GM12874 (cell line): ENCODE results near the gene FAM151A.

Experiments
- TF ChIP-seq, protein P1 (sequence below): IDR thresholded peaks from 2 replicates; pipeline ENCODE4 v1.5.1; 2011; ENCODE audit warnings: low read depth, mild to moderate bottlenecking, control low read depth, low read length, moderate library complexity; ENCODE audit not compliant: insufficient read depth

FAM151A gene

GRCh38 chr1:54623216-54624007, at the start of gene FAM151A:
TSS of gene FAM151A (minus strand) at chr1:54623525. CDS start at chr1:54623395, 130 bp downstream.
- TF ChIP-seq, protein P1, sequence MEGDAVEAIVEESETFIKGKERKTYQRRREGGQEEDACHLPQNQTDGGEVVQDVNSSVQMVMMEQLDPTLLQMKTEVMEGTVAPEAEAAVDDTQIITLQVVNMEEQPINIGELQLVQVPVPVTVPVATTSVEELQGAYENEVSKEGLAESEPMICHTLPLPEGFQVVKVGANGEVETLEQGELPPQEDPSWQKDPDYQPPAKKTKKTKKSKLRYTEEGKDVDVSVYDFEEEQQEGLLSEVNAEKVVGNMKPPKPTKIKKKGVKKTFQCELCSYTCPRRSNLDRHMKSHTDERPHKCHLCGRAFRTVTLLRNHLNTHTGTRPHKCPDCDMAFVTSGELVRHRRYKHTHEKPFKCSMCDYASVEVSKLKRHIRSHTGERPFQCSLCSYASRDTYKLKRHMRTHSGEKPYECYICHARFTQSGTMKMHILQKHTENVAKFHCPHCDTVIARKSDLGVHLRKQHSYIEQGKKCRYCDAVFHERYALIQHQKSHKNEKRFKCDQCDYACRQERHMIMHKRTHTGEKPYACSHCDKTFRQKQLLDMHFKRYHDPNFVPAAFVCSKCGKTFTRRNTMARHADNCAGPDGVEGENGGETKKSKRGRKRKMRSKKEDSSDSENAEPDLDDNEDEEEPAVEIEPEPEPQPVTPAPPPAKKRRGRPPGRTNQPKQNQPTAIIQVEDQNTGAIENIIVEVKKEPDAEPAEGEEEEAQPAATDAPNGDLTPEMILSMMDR = no peak

GRCh38 chr1:54671985-54672608, 48.8 kb upstream of the FAM151A start:
- TF ChIP-seq, protein P1 = peak; percentile 91

DNA sequence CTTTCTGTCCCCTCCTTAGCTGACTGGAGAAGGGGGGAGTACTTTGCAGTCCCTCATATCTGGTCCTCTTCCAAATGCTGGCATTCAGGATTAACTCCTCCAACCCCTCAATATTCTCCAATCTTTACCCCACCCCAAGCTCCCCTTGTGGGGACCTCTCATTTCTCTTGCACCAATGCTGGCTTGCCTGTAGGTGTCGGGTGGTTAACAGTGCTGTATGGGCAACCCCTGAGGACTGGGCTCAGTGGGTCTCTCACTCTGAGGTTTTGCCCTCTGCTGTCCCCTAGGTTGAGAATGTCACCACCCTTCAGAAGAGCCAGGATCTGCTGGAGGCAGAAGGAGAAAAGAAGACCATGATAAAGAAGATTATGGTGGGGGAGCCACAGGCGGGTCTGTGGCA, 45.2 kb upstream of the FAM151A start:
- TF ChIP-seq, protein P1 = no peak

GRCh38 chr1:54667797-54668196, 44.5 kb upstream of the FAM151A start:
- TF ChIP-seq, protein P1 = no peak

GRCh38 chr1:54666333-54666732, 43.0 kb upstream of the FAM151A start:
- TF ChIP-seq, protein P1 = no peak

- TF ChIP-seq, protein P1 = no peak
Observed at GRCh38 chr1:54665852-54666251, 42.5 kb upstream of the FAM151A start.

- TF ChIP-seq, protein P1 = no peak
Observed at GRCh38 chr1:54664364-54664763, 41.0 kb upstream of the FAM151A start.
